Heart left ventricle (tissue), 13 donors: ENCODE results near the gene TSHZ1.

Source experiments
- CTCF ChIP-seq, 12 donors: fragments of 200-600 bp; sonication (generic) in 4 of 12; IDR thresholded peaks; one replicate each; pipeline versions ENCODE4 v1.5.0 to v1.8.0; 2018 to 2022; ENCODE audit warnings: antibody characterized with exemption in 12 of 12, mild to moderate bottlenecking in 5 of 12
- POLR2A ChIP-seq, 2 donors: fragments of 450-650 bp; IDR thresholded peaks; one replicate each; pipeline ENCODE4 v1.6.1; 2017; ENCODE audit warnings: antibody characterized with exemption in 2 of 2, mild to moderate bottlenecking in 2 of 2, moderate library complexity in 2 of 2
- donor health status: ischemic (EF 13 %, LVEDD 7.1; RV severe dilation, severe dysfunction).
- donor health status: DM: no; HTN: yes; CAD: no.
- donor health status: DM: no; HTN: no; CAD: no.
- donor health status: ischemic (EF 25% LVEDD 6.9; RV normal size, moderate dysfunction).
- donor health status: ischemic (EF 25% LVEDD 5.7; RV mildly dilated, moderate dysfunction).
- donor health status: ischemic (EF 35%, LVEDD 5.7; RV mildly dilated, moderate dysfunction).
- donor health status: nonischemic (EF 11% LVEDD 7.7; RV severe dilation, severe dysfunction).
- donor health status: DM: yes; HTN: yes; CAD: no.
- donor health status: PGD.
- donor health status: ischemic (EF 29% LVEDD 5.4; RV normal size, mild dysfunction).
- donor health status: nonischemic (EF 23%, LVEDD 6.1; RV moderate dilation, normal function).

- TF ChIP-seq CTCF (IDR thresholded peaks at IDR 0.05) (no peak), POLR2A (IDR thresholded peaks at IDR 0.05) (no peak)
Observed at GRCh38 chr18:75226956-75227316, 16.3 kb downstream of the TSHZ1 start.
